Testis (tissue), 3 donors: Measurements from ENCODE around the gene LGI2. TPM values are rescaled to one million over a fixed set of nuclear protein-coding genes. Genes with fewer than 3 reads are reported as not detected.

Experiments
- DNase-seq: peaks from one replicate; pipeline ENCODE4 v3.0.0-alpha.2; 2019
- H3K27ac ChIP-seq, 2 donors: fragments of 200-600 bp; sonication (generic); one replicate each; pipeline ENCODE4 v1.5.1; 2019
- H3K27me3 ChIP-seq: fragments of 200-600 bp; sonication (generic); one replicate; pipeline ENCODE4 v1.5.1; 2019
- H3K36me3 ChIP-seq: fragments of 200-600 bp; sonication (generic); one replicate; pipeline ENCODE4 v1.5.1; 2017; ENCODE audit warnings: low read depth; ENCODE audit errors: missing control alignments
- H3K4me1 ChIP-seq: fragments of 200-600 bp; sonication (generic); one replicate; pipeline ENCODE4 v1.5.1; 2019
- H3K4me3 ChIP-seq, 2 donors: fragments of 200-600 bp; sonication (generic); one replicate each; pipeline ENCODE4 v1.5.1; 2017 to 2019
- H3K9me3 ChIP-seq: fragments of 200-600 bp; sonication (generic); one replicate; pipeline ENCODE4 v1.5.1; 2017
- CTCF ChIP-seq, 3 experiments: fragments of 450-650 bp in 2 of 3; fragments of 200-600 bp in 1 of 3; sonication (generic) in 1 of 3; IDR thresholded peaks; one replicate each; pipeline ENCODE4 v1.5.1; 2016 to 2019; ENCODE audit warnings: antibody characterized with exemption in 3 of 3, mild to moderate bottlenecking in 2 of 3, moderate library complexity in 1 of 3
- POLR2A ChIP-seq: fragments of 450-650 bp; IDR thresholded peaks from one replicate; pipeline ENCODE4 v1.6.1; 2017; ENCODE audit warnings: antibody characterized with exemption, mild to moderate bottlenecking, moderate library complexity
- WGBS, 2 donors: methylation state at CpG; one replicate each; pipeline ENCODE4 v1.1.5; 2018; 5-methylcytosine and 5-hydroxymethylcytosine counted together
- intact Hi-C: fragments of 100-400 bp; cut with DNase I; formaldehyde crosslinking; loops from one replicate; pipeline ENCODE4 v1.15.1; 2023; ENCODE audit warnings: low total_unique reads
- polyA plus RNA-seq: library from polyadenylated mRNA; stranded (reverse); fragments of 350-450 nt; fragmentation: Illumina TruSeq; extraction: RNeasy Lipid Tissue Mini Kit (QIAGEN cat#74804); gene quantifications from one replicate; pipeline ENCODE4 v1.2.3, GENCODE V29; 2014; ENCODE audit warnings: low read depth, low replicate concordance; ENCODE audit not compliant: insufficient read depth
- total RNA-seq, 2 donors: library from RNA; depleted of rRNA; stranded (reverse); fragments of >200 nt; gene quantifications; one replicate each; pipeline ENCODE4 v1.2.3, GENCODE V29; 2016

The LGI2 gene
- total and polyA plus RNA-seq, 3 donors from 2014 or later = 0.74 to 3.4 (median 0.87) TPM

- no peaks in the 10 kb centered on the region for H3K4me1 ChIP-seq
- H3K36me3 ChIP-seq = no peaks in the 10 kb centered on the region
- DNase-seq = peak; percentile 23
- peak overlapping the region; percentile 53 to 55 for H3K4me3 ChIP-seq
- WGBS, 2 donors = 2 to 5% methylated on average over 16 to 26 of the region's 26 CpGs
- no peak overlapping the region for H3K27ac ChIP-seq
- H3K9me3 ChIP-seq = no peaks in the 10 kb centered on the region
- intact Hi-C loops = no loop called here
- H3K27me3 ChIP-seq = no peaks in the 10 kb centered on the region
- no peak for TF ChIP-seq CTCF (IDR thresholded peaks at IDR 0.05)
Observed at GRCh38 chr4:25031077-25031621, 403 bp upstream of the LGI2 start.

GRCh38 chr4:25029479-25030276 is 1.1 kb downstream of the LGI2 start:
- DNase-seq = no peak
- TF ChIP-seq POLR2A (no peak), CTCF (IDR thresholded peaks at IDR 0.05) (no peak)
- Histone ChIP-seq H3K27ac (no peak overlapping the region), H3K9me3 (no peaks in the 10 kb centered on the region), H3K4me3 (peak overlapping the region; percentile 40 to 55), H3K27me3 (no peaks in the 10 kb centered on the region), H3K36me3 (no peaks in the 10 kb centered on the region), H3K4me1 (no peaks in the 10 kb centered on the region)
- intact Hi-C loops = no loop called here
- 44 to 46% methylated on average over 15 to 19 of the region's 19 CpGs for WGBS, 2 donors

- no peak overlapping the region for H3K27ac ChIP-seq
- intact Hi-C loops = no loop called here
- H3K4me3 ChIP-seq = no peak overlapping the region
Observed at GRCh38 chr4:25028851-25029250, 1.9 kb downstream of the LGI2 start.

GRCh38 chr4:25022766-25023165 is 8.0 kb downstream of the LGI2 start:
- no peak overlapping the region for H3K4me3 ChIP-seq
- no peak for DNase-seq
- intact Hi-C loops = no loop called here
- H3K4me1 ChIP-seq = no peaks in the 10 kb centered on the region
- no peaks in the 10 kb centered on the region for H3K36me3 ChIP-seq
- no peaks in the 10 kb centered on the region for H3K27me3 ChIP-seq
- TF ChIP-seq POLR2A (no peak), CTCF (IDR thresholded peaks at IDR 0.05) (no peak)
- H3K9me3 ChIP-seq = no peaks in the 10 kb centered on the region
- 86 to 100% methylated on average over 1 of the region's 1 CpG for WGBS, 2 donors
- H3K27ac ChIP-seq = no peak overlapping the region

More at GRCh38 chr4:25028851-25029250, 1.9 kb downstream of the LGI2 start:
- TF ChIP-seq POLR2A (no peak), CTCF (IDR thresholded peaks at IDR 0.05) (no peak)
- 85 to 87% methylated on average over 3 of the region's 3 CpGs for WGBS, 2 donors
- Histone ChIP-seq H3K27me3 (no peaks in the 10 kb centered on the region), H3K9me3 (no peaks in the 10 kb centered on the region), H3K4me1 (no peaks in the 10 kb centered on the region), H3K36me3 (no peaks in the 10 kb centered on the region)
- no peak for DNase-seq
